Spleen (tissue), 11 donors: Measurements from ENCODE around the gene ATXN1. TPM values are rescaled to one million over a fixed set of nuclear protein-coding genes. Genes with fewer than 3 reads are reported as not detected.

ENCODE experiments used
- DNase-seq: peaks from one replicate; pipeline ENCODE4 v3.0.0-alpha.2; 2020
- H3K27ac ChIP-seq, 8 donors: fragments of 200-600 bp; sonication (generic) in 7 of 8; 1 replicate in 4 of 8; 2 replicates in 4 of 8; pipeline versions ENCODE4 v1.5.0 to v1.8.0; 2016 to 2021; ENCODE audit warnings: inconsistent platforms in 4 of 8, mild to moderate bottlenecking in 4 of 8, moderate library complexity in 1 of 8
- H3K27me3 ChIP-seq, 7 donors: fragments of 200-600 bp; sonication (generic) in 6 of 7; replicated peaks in 1 of 7; 1 replicate in 4 of 7; 2 replicates in 3 of 7; pipeline versions ENCODE4 v1.5.0 to v1.8.0; 2016 to 2021; ENCODE audit warnings: inconsistent platforms in 3 of 7, mild to moderate bottlenecking in 1 of 7
- H3K36me3 ChIP-seq, 6 donors: fragments of 200-600 bp; sonication (generic) in 5 of 6; 1 replicate in 4 of 6; 2 replicates in 2 of 6; pipeline versions ENCODE4 v1.5.0 to v1.8.0; 2016 to 2021; ENCODE audit warnings: inconsistent platforms in 2 of 6
- H3K4me1 ChIP-seq, 6 donors: fragments of 200-600 bp; sonication (generic) in 5 of 6; 1 replicate in 3 of 6; 2 replicates in 3 of 6; pipeline versions ENCODE4 v1.5.0 to v1.8.0; 2016 to 2021; ENCODE audit warnings: inconsistent platforms in 3 of 6
- H3K4me3 ChIP-seq, 8 donors: fragments of 200-600 bp; sonication (generic) in 7 of 8; 1 replicate in 4 of 8; 2 replicates in 4 of 8; pipeline versions ENCODE4 v1.5.0 to v1.8.0; 2016 to 2021; ENCODE audit warnings: inconsistent platforms in 4 of 8, mild to moderate bottlenecking in 4 of 8, moderate library complexity in 2 of 8
- H3K9me3 ChIP-seq, 8 donors: fragments of 200-600 bp; sonication (generic) in 7 of 8; 1 replicate in 4 of 8; 2 replicates in 4 of 8; pipeline versions ENCODE4 v1.5.0 to v1.8.0; 2016 to 2021; ENCODE audit warnings: inconsistent platforms in 4 of 8
- CTCF ChIP-seq, 11 experiments: fragments of 200-600 bp in 7 of 11; fragments of 450-650 bp in 4 of 11; sonication (generic) in 4 of 11; IDR thresholded peaks in 8 of 11; conservative IDR thresholded peaks in 3 of 11; 1 replicate in 7 of 11; 2 replicates in 4 of 11; pipeline versions ENCODE4 v1.4.0 to v1.8.0; 2016 to 2021; ENCODE audit warnings: antibody characterized with exemption in 11 of 11, inconsistent platforms in 4 of 11, mild to moderate bottlenecking in 1 of 11
- POLR2A ChIP-seq, 3 donors: fragments of 450-650 bp; IDR thresholded peaks; one replicate each; pipeline ENCODE4 v1.5.1; 2017; ENCODE audit warnings: antibody characterized with exemption in 3 of 3, mild to moderate bottlenecking in 1 of 3
- POLR2AphosphoS5 ChIP-seq, 3 donors: sonication (generic); formaldehyde crosslinking; IDR thresholded peaks; one replicate each; pipeline ENCODE4 v1.5.1; 2017; ENCODE audit warnings: antibody characterized with exemption in 3 of 3
- WGBS, 5 donors: extraction: QIAGEN DNeasy Blood & Tissue Kit in 3 of 5; methylation state at CpG; one replicate each; pipeline versions ENCODE4 v1.1.5 to v1.1.7; 2013 to 2018; 5-methylcytosine and 5-hydroxymethylcytosine counted together
- intact Hi-C: fragments of 100-400 bp; cut with DNase I; formaldehyde crosslinking; loops from one replicate; pipeline ENCODE4 v1.15.0; 2023; ENCODE audit warnings: low total_unique reads
- polyA plus RNA-seq, 3 donors: library from polyadenylated mRNA; stranded (reverse); fragments of 200-250 nt; gene quantifications; one replicate each; pipeline ENCODE4 v1.2.1, GENCODE V29; 2013
- total RNA-seq, 7 donors: library from RNA; depleted of rRNA in 3 of 7; stranded (reverse); fragments of >200 nt in 3 of 7; fragmentation: NEBNext Ultra II Directional in 4 of 7; extraction: Animal tissue kit (Norgen Biotek cat#: 25700) in 4 of 7; gene quantifications; one replicate each; pipeline versions ENCODE4 v1.1.0 to v1.2.1, GENCODE V29; 2016 to 2021
- donor health status: healthy with polysubstance abuse.
- donor health status: DM: no; HTN: no; CAD: no; lungs with moderate emphysema.
- donor health status: DM: no; HTN: no; CAD: no.
- donor health status: Bipolar disorder and iron deficiency.
- donor health status: healthy.
- donor health status: DM: no; HTN: no; CAD: no.
- donor health status: DM: yes; HTN: yes; CAD: no.

Gene ATXN1
- total and polyA plus RNA-seq, 10 donors: 3.5 to 123 (median 73.9) TPM

DNA sequence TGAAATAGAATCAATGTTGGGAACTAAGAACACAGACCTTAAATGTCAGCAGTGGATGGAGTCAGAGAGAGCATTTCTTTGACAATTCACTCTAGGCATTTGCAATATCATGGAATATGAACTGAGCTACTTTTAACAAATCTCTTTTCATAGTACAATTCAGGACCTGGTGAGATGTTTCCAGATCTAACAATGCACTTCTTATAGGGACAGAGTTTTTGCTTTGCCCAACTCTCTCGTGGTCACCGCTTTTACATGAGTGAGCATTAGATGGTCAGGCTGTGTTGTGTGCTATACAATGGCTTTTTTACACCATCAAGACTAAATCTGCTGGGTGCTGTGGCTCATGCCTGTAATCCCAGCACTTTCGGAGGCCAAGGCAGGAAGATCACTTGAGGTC is 233.6 kb downstream of the ATXN1 start:
- peaks cover 0 to under 1% (median 0%) of the 10 kb centered on the region in 6 donors for H3K4me1 ChIP-seq
- H3K27ac ChIP-seq: no peak overlapping the region
- no peak for DNase-seq
- no peaks in the 10 kb centered on the region for H3K27me3 ChIP-seq
- no peak overlapping the region for H3K4me3 ChIP-seq
- no peaks in the 10 kb centered on the region for H3K9me3 ChIP-seq
- H3K36me3 ChIP-seq: peaks cover 0 to 20% (median 0%) of the 10 kb centered on the region in 6 donors
- WGBS, 5 donors: 88 to 100% (median 97%) methylated on average over 3 of the region's 3 CpGs
- TF ChIP-seq POLR2A (IDR thresholded peaks at IDR 0.05): no peak
- TF ChIP-seq CTCF (IDR thresholded peaks at IDR 0.05 in 8 of 11, conservative IDR thresholded peaks at IDR 0.05 in 3 of 11): no peak
- TF ChIP-seq POLR2AphosphoS5 (IDR thresholded peaks at IDR 0.05): no peak
- intact Hi-C loops: no loop called here

DNA sequence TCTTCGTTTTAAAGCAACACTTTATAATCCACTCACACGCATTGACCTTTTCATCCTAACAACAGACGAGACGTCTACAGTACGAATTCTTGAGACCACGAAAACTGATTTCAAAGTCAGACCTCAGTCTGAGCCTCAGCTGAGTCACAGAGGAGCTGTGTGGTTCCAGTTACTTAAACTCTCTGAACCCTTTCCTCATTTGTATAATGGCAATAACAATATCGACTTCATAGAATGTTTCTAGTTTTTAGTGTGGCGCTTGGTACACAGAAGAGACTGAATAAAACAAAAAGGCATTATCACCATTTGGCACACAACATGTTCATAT is 236.9 kb downstream of the ATXN1 start:
- no peak overlapping the region for H3K4me3 ChIP-seq
- WGBS, 5 donors: 78 to 85% (median 82%) methylated on average over 8 of the region's 8 CpGs
- intact Hi-C loops: no loop called here
- no peak for DNase-seq
- no peaks in the 10 kb centered on the region for H3K9me3 ChIP-seq
- no peak overlapping the region for H3K27ac ChIP-seq
- H3K4me1 ChIP-seq: peaks cover 0 to 5% (median 0%) of the 10 kb centered on the region in 6 donors
- H3K27me3 ChIP-seq: no peaks in the 10 kb centered on the region
- H3K36me3 ChIP-seq: peaks cover 0 to 54% (median 10%) of the 10 kb centered on the region in 6 donors
- TF ChIP-seq POLR2A (IDR thresholded peaks at IDR 0.05): no peak
- no peak for TF ChIP-seq CTCF (IDR thresholded peaks at IDR 0.05 in 8 of 11, conservative IDR thresholded peaks at IDR 0.05 in 3 of 11)

DNA sequence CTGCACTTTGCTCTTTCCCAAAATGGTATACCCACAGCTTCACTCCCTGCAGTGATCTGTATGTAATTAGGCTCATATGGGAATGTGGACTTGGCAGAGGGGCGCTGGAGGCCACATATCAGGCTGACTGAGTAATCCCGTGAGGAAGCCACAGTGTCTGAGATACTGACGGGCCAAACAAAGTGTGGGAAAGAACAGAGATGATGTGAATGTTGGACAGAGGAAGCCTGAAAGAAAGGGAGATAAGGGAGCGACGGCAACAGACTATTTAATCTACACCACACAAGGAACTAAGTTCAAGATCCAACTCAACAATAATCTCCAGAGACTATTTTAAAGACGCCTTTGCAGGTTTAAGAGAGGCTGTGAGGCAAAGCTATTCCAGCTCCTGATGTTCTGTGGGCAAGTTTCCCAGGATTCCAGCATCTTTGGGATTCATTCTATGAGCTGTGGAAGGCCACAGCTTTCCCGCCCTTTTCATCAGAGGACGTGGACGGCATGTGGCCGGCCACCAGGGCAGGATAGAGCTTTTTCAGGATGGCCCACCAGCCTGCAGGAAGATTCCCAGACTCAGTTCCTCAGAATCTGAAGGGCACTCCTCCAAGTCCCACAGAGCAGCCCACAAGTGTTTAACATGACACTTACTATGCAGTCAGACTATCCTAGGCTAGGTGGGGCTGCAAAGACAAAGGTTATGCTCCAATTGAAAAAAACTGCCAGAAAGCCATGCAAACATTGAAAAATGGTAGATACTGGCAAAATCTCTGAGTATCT is 237.5 kb downstream of the ATXN1 start:
- DNase-seq: no peak
- no peaks in the 10 kb centered on the region for H3K9me3 ChIP-seq
- peaks cover 0 to 11% (median under 1%) of the 10 kb centered on the region in 6 donors for H3K4me1 ChIP-seq
- H3K36me3 ChIP-seq: peaks cover 0 to 52% (median 10%) of the 10 kb centered on the region in 6 donors
- no peak overlapping the region for H3K4me3 ChIP-seq
- intact Hi-C loops: no loop called here
- H3K27ac ChIP-seq: no peak overlapping the region
- H3K27me3 ChIP-seq: no peaks in the 10 kb centered on the region
- 77 to 92% (median 92%) methylated on average over 6 to 10 of the region's 10 CpGs for WGBS, 5 donors
- TF ChIP-seq CTCF (IDR thresholded peaks at IDR 0.05 in 8 of 11, conservative IDR thresholded peaks at IDR 0.05 in 3 of 11): no peak
- no peak for TF ChIP-seq POLR2AphosphoS5 (IDR thresholded peaks at IDR 0.05)
- TF ChIP-seq POLR2A (IDR thresholded peaks at IDR 0.05): no peak

DNA sequence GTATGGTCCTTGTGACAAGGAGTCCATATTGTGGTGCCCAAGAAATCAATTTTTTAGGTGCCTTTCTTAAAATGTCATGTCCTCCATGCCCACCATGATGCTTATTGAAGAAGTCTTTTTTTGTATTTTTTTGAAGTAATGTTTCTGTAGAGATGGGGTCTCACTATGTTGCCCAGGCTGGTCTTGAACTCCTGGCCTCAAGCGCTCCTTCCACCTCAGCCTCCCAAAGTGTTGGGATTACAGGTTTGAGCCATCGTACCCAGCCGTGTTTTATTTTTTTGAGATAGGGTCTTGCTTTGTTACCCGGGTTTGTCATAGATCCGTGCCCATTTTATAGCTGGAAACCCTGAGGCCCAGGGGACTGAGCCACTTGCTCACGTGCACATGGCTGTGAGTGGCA is 238.3 kb downstream of the ATXN1 start:
- no peaks in the 10 kb centered on the region for H3K9me3 ChIP-seq

More for the DNA sequence above, 238.3 kb downstream of the ATXN1 start:
- no peak overlapping the region for H3K4me3 ChIP-seq
- no peak for DNase-seq
- 91 to 100% (median 98%) methylated on average over 6 of the region's 6 CpGs for WGBS, 5 donors
- TF ChIP-seq POLR2A (IDR thresholded peaks at IDR 0.05) (no peak), CTCF (IDR thresholded peaks at IDR 0.05 in 8 of 11, conservative IDR thresholded peaks at IDR 0.05 in 3 of 11) (no peak), POLR2AphosphoS5 (IDR thresholded peaks at IDR 0.05) (no peak)
- peaks cover 0 to 18% (median 8%) of the 10 kb centered on the region in 6 donors for H3K4me1 ChIP-seq
- intact Hi-C loops: no loop called here
- no peaks in the 10 kb centered on the region for H3K27me3 ChIP-seq
- H3K27ac ChIP-seq: no peak overlapping the region
- H3K36me3 ChIP-seq: peaks cover 0 to 50% (median 10%) of the 10 kb centered on the region in 6 donors
